HG02973 (cell line): ENCODE results near the gene CDX2.

ENCODE experiments used
- ATAC-seq: cut with Tn5 transposase; IDR thresholded peaks from one replicate; pipeline ENCODE4 v1.9.1; 2021; ENCODE audit warnings: moderate library complexity; ENCODE audit not compliant: unreplicated experiment

CDX2 gene

DNA sequence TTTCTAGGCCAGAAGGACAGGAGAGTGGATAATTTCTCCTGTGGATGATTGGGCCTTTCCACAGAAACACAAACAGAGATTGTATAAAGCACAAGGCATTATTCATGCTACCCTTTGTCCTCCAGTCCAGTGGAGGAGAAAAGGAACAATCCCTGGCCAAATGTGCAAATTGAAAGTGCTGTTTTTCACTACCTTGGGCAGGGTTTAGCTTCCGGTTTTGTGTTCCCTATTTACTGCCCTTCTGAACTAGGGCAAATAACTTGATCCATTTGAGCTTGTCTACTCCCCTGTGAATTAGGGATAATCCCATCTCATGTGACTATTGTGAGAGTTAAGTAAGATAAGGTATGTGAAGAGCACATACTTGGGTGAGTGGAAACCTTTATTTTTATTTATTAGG, 36.0 kb downstream of the CDX2 start:
- no peak for ATAC-seq

DNA sequence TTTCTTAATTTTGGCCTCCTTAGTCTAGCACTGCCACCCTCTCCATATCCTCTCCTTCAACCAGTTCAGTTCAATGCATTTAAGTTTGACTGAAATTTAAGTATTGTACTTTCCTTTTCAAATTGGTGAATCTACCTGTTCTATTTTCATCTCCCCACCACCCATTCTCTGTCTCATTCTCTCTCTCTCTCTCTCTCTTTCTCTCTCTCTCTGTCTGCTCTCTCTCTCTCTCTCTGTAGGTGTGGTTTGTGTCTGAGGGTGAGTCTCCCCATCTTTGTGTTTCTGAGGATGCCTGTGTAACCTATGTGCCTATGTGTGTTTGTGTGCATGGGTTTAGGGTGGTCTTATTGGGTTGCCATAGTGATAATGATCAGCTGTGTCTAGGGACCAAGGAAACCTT, 39.2 kb downstream of the CDX2 start:
- ATAC-seq, result no peak

DNA sequence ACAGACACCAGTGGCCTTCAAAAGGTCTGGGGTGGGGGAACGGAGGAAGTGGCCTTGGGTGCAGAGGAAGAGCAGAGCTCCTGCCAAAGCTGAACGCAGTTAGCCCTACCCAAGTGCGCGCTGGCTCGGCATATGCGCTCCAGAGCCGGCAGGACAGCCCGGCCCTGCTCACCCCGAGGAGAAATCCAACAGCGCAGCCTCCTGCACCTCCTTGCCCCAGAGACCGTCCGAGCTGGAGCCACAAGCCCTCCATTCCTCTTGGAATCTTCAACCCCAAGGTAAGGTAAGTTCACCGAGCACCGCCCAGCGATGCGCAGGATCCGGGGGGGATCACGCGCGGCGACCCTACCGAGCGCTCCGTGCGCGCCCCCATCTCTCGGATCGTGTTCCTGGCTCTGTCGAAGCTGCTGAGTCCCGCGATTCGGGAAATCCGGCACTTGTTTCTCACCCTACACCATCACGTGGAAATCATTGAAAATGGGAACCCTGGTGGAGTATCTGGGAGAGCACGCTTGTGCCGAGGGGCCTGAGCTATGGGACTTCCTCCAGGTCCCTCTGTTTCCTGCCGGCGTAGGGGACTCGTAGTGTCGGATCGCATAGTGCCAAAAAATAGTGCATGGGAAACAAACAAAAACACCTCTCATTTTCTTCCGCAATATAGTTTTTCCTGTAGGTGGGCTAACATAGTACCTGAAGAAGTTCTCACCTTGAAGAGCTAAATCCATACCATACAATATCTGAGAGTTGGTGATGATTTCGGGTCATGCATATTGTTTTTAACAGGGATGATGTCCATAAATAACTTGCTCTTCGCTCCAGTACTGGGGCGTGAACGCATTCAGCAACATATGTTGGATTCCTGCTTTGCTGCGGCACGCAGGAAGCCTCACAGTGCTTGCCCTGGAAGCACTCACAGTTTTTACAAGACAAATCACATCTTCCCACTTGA, 40.0 kb downstream of the CDX2 start:
- ATAC-seq, result no peak

DNA sequence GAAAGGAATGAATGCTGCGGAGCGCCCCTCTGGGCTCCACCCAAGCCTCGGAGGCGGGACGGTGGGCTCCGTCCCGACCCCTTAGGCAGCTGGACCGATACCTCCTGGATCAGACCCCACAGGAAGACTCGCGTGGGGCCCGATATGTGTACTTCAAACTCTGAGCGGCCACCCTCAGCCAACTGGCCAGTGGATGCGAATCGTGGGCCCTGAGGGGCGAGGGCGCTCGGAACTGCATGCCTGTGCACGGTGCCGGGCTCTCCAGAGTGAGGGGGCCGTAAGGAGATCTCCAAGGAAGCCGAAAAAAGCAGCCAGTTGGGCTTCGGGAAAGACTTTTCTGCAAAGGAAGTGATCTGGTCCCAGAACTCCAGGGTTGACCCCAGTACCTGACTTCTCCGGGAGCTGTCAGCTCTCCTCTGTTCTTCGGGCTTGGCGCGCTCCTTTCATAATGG, 40.7 kb downstream of the CDX2 start:
- no peak for ATAC-seq

DNA sequence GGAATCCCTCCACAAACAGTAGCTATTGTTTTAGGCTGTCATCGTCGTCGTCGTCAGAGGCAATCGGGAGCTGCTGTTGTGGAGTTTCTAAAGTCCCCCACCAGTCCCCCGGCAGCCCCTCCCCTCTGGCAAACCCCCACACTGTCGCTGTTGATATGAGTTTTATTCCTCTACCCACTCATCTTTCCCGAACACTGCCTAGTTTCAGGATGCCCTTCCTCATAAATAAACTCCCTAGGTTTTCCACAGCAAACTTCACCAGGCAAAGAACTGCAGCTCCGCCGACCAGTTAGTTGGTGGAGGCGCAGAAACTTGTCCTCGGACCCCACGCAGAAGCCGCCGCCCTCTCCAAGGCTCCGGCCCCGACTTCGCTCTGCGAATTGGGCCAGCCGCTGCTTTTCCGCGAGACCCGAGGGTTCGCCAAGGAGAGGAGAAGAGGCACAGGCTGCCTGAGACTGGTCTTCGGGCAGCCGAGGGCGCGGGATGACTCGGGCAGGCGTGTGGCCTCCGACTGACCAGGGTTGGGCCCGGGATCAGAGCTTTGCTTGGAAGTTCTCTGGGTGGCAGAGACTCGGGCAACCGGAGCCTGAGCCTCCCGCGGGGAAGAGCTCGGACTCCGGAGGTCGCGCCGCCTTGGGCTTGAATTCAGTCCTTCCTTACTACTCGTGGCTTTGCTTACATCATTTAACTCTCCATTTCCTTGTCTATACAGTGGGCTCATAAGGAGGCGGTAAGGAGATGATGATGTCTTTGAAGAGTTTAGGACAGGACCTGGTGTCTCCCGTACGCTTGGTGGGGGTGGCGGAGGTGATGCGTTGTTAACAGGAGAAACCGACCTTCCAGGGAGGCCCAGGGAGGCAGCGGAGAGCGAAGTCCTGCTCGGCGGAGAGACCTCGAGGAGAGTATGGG, 41.4 kb downstream of the CDX2 start:
- no peak for ATAC-seq

DNA sequence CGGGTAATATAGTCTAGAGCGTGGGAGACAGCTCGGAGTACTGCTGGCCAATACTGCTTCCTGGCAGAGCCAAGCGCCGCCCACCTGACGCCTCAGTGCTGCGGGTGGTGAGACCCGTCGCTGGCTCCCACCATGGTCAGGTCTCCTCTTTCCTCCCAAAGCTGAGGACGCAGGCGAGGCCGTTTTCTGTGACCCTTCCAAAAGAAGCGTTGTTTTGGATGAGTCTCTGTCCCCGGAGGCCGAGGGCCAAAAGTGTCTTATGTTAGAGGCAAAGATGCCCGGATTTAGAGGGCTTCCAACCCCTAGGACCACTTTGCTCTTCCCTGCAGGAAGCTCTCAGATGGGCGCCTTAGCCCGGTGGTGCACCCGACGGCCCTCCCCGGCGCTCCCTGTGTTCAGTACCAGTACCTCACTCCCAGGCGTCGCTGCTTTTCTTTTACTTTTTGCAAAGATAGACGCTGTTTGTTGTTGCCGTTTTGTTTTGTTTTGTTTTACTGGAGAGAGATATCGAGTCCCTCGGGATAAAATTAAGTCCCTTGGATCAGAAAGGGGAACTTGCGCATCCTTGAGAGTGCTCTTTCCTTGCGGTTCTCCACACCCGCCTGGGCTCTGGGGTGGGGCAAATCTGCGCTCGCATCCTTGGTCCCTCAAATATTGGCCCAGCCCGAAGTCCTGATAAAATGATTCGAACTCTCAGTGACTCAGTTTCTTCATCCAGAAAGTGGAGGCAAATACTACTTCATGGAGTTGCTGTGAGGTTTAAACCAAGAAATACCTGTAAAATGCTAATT, 42.3 kb downstream of the CDX2 start:
- ATAC-seq, result no peak

DNA sequence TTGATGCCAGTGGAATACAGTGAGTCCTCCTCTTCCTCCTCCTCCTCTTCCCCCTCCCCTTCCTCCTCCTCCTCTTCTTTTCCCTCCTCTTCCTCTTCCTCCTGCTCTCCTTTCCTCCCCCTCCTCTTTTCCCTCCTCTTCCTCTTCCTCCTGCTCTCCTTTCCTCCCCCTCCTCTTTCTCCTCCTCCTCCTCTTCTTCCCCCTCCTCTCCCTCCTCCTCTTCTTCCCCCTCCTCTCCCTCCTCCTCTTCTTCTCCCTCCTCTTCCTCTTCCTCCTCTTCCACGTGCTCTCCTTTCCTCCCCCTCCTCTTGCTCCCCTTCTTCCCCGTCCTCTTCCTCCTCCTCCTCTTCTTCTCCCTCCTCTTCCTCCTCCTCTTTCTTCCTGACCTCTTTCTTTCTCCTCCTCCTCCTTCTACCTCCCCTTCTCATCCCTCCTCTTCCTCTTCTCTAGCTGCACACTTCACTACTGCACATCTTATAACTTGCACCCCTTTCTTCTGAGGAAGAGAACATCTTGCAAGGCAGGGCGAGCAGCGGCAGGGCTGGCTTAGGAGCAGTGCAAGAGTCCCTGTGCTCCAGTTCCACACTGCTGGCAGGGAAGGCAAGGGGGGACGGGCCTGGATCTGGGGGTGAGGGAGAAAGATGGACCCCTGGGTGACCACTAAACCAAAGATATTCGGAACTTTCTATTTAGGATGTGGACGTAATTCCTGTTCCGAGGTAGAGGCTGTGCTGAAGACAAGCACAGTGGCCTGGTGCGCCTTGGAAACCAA, 43.7 kb downstream of the CDX2 start:
- ATAC-seq, result no peak

DNA sequence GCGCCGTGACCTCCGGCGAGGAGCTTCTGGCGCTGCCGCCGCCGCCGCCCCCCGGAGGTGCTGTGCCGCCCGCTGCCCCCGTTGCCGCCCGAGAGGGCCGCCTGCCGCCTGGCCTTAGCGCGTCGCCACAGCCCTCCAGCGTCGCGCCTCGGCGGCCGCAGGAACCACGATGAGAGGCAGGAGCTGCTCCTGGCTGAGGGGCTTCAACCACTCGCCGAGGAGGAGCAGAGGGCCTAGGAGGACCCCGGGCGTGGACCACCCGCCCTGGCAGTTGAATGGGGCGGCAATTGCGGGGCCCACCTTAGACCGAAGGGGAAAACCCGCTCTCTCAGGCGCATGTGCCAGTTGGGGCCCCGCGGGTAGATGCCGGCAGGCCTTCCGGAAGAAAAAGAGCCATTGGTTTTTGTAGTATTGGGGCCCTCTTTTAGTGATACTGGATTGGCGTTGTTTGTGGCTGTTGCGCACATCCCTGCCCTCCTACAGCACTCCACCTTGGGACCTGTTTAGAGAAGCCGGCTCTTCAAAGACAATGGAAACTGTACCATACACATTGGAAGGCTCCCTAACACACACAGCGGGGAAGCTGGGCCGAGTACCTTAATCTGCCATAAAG, 44.5 kb downstream of the CDX2 start:
- no peak for ATAC-seq

DNA sequence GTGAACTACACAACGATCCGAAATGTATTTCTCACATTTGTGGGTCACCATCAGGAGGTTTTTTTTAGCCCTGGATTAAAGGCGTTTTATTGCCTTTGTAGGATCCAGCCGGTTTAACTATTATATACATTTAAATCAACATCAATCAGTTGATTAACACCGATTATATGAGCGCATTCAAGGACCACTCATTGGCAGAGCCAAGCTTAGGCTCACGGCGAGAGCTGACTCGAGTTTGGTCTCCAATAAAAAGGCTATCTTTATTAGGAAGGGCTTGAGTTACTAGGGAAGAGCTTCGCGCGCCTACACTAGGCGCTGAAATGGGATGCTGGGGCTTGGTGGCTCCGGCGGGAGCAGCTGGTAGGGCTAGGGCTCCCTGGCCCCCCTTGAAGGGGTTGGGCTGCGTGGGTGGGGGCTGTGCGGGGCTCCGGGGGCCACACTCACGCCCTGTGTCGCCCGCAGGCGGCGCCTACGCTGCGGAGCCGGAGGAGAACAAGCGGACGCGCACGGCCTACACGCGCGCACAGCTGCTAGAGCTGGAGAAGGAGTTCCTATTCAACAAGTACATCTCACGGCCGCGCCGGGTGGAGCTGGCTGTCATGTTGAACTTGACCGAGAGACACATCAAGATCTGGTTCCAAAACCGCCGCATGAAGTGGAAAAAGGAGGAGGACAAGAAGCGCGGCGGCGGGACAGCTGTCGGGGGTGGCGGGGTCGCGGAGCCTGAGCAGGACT, 45.2 kb downstream of the CDX2 start:
- no peak for ATAC-seq

DNA sequence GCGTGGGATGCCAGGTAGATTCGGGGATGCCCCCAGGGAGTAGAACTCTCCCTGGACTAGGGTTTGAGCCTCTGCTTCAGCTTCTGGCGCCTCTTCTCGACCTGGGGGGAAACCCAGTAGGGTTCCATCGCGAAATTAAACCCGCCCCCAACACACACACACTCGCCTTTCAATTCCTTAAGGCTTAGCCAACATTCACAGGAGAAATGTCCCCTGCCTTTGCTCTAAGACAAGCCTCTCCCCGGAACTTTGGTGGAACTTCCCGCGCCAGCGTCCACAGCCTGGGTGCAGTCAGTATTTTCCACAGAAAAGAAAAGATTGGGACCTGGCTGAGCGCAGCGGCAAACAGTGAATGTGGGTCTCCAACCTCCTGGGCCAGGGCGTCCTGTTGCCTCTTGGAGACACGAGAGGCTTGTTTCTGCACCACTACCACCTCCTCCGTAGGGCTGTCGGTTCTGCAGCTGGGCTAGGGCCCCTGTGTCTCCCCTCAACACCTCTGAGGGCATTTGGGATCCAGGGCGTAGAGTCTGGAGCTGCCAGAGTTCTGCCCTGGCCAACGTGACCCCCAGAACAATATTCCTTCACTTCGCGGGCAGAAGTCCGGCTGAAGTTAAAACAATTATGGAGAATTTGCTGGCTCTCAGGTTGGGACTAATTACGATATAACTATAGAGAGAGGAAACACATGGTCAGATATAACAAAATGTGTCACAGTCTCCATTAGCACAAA, 46.1 kb downstream of the CDX2 start:
- ATAC-seq, result no peak

DNA sequence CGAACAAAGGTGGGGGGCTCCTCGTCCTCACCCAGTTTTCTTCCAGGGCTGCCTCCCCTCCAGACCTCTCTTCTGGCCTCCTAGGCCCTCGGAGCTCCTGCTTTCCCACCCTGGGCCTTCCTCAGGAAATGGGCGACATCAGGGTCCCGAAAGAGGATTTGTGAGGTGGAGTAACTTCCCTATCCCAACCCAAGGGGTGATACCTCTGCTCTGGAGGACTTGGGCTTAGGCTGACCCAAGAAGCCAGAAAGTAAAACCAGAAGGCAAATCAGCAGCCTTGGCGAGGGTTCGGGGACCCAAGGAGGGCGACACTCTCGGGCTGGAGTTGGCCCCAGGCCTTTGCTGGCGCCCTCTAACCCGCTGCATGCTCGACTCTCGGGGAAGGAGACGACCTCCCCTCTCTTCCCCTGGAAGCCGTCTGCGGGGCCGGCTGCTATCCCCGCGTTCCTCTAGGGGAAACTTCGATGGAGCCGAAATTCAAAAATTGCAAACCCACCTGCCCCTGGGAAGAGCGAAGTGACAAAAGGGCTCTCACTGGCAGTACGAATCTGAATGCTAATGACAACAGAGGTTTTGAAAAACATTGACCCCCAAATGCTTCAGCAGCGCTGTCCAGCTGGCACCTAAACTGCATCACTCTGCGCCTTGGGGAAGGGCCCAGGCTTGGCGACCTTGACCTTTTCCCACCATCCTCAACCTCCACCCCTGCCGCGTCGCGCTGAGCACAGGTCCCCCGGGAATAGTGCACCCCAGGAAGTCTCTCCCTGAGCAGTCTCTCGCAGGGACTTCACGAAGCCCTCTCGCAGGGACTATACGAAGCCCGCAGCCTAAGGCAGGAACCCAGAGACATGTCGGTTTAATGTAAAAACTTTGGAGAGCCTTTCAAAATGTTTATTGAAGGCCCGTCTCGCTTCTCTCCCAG, 46.9 kb downstream of the CDX2 start:
- no peak for ATAC-seq

DNA sequence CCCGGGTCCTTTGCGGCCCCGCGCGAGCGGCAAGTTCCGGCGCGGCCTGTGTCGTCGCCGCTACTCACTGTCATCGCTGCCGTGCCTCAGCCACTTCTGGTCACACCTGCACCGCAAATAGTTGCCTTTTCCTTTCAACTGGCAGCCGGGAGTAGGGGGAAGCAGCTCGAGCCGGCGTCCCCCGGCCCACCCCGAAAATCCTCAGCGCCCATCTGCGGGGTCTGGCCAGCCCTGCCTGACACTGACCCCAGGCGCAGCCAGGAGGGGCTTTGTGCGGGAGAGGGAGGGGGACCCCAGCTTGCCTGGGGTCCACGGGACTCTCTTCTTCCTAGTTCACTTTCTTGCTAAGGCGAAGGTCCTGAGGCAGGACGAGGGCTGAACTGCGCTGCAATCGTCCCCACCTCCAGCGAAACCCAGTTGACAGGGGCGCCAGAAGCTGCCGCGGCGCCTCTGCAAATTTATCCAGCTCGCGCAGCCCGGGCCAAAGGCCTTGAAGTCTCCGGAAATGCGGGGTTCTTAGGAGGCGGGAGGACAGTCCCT, 47.6 kb downstream of the CDX2 start:
- ATAC-seq, result no peak

DNA sequence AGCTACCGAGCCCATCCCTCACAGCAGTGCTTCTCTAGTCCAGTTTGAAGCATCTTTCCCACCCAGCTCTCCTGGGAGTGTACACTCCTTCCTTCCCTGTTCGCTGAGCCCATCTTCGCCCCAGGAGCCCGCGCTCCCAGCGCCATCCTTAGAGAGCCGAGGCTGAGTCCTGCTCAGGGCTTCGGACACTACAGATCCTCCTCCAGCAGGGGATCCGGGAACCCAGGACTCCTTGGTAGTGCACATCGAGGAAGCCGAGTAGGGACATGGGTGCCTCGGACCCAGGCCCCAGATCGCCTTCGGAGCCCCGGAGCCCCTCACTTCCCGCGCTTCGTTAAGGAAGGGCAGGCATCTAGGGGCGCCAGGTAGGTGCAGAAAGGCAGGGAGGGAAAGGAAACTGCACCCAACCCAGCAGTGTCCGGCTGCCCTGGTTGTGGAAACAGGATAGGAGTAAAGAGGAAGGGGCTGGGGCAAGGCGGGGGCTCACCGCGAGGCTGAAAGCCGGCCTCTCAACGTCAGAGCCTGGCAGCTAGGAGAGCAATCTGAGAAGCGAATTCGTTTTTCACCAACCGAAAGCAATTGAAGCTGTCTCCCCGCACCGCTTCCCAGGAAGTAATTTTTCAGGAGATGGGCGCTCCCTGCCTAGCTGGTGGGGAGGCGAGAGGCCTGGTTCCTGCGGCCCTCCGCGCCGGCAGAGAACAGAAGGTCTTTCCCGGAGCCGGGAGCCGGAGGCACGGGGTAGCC, 48.3 kb downstream of the CDX2 start:
- no peak for ATAC-seq

DNA sequence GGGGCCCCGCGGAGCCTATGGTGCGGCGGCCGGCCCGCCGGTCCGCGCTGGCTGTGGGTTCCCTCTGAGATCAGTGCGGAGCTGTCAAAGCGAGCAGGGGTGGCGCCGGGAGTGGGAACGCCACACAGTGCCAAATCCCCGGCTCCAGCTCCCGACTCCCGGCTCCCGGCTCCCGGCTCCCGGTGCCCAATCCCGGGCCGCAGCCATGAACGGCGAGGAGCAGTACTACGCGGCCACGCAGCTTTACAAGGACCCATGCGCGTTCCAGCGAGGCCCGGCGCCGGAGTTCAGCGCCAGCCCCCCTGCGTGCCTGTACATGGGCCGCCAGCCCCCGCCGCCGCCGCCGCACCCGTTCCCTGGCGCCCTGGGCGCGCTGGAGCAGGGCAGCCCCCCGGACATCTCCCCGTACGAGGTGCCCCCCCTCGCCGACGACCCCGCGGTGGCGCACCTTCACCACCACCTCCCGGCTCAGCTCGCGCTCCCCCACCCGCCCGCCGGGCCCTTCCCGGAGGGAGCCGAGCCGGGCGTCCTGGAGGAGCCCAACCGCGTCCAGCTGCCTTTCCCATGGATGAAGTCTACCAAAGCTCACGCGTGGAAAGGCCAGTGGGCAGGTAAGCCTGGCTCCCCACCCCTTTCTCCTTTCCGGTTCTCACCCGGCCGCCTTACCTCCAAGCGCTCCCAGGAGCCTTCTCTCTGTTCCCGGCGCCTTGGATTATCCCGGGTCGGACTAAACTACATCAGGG, 49.0 kb downstream of the CDX2 start, which contains the start of gene PDX1:
Gene PDX1 (plus strand): TSS at position 67 of the 743 bp plus-strand sequence. CDS start 139 bp downstream, at position 206.
- no peak for ATAC-seq

DNA sequence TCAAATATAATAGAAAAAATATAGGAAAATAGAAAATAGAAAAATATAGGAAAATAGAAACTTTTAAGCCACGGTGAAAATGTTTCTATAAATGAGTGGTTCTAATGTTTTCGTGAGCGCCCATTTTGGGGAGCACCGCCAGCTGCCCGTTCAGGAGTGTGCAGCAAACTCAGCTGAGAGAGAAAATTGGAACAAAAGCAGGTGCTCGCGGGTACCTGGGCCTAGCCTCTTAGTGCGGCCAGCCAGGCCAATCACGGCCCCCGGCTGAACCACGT, 49.5 kb downstream of the CDX2 start:
- ATAC-seq, result no peak
